ENCODE data around the gene BANP.
"Not testable (repeated sequence)": the region's sequence is repeated elsewhere in the genome, so short reads cannot be mapped to it uniquely, and the experiment has no call there.

Gene BANP

GRCh38 chr16:87950765-87951551, at the start of gene BANP:
BANP (plus strand) TSS chr16:87951434; CDS start chr16:87975116, 23,682 bp downstream.
- Mint-ChIP-seq H3K27ac (peak within 1 kb of the TSS; percentile 98), H3K4me1 (ENCODE audit: low read depth) (peaks cover 47% of the 10 kb centered on the region), H3K36me3 (ENCODE audit: low read depth) (peaks cover 17% of the 10 kb centered on the region), H3K27me3 (ENCODE audit: low read depth) (no peaks in the 10 kb centered on the region), H3K4me3 (peak within 1 kb of the TSS; percentile 95), H3K9me3 (no peaks in the 10 kb centered on the region)

GRCh38 chr16:87904963-87905362, 46.3 kb upstream of the BANP start:
- H3K27ac Mint-ChIP-seq; H3K36me3 Mint-ChIP-seq (ENCODE audit: low read depth); H3K9me3 Mint-ChIP-seq; H3K4me3 Mint-ChIP-seq; H3K27me3 Mint-ChIP-seq (ENCODE audit: low read depth): not testable (repeated sequence)
- H3K4me1 Mint-ChIP-seq (ENCODE audit: low read depth), result peaks cover 19% of the 10 kb centered on the region

DNA sequence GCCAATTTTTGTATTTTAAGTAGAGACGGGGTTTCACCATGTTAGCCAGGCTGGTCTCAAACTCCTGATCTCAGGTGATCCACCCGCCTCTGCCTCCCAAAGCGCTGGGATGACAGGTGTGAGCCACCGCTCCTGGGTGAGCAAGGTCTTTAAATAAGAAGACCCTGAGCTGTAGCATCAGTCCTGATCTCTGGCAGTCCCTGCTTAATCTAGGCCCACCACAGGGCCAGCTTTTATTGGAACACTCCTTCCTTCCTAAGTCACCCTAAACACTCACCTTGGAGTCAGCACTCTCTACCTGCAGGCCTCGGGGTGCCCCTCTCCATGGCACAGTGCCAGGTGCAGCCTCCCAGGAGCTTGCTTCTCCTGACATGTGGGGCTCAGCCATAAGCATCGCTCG, 45.7 kb upstream of the BANP start:
- not testable (repeated sequence) for H3K4me3 Mint-ChIP-seq; H3K27ac Mint-ChIP-seq; H3K36me3 Mint-ChIP-seq (ENCODE audit: low read depth); H3K27me3 Mint-ChIP-seq (ENCODE audit: low read depth); H3K9me3 Mint-ChIP-seq
- peaks cover 19% of the 10 kb centered on the region for H3K4me1 Mint-ChIP-seq (ENCODE audit: low read depth)

- not testable (repeated sequence) for H3K27ac Mint-ChIP-seq; H3K36me3 Mint-ChIP-seq (ENCODE audit: low read depth); H3K9me3 Mint-ChIP-seq; H3K4me3 Mint-ChIP-seq; H3K27me3 Mint-ChIP-seq (ENCODE audit: low read depth)
- H3K4me1 Mint-ChIP-seq (ENCODE audit: low read depth), result peaks cover 13% of the 10 kb centered on the region
Measured at GRCh38 chr16:87908101-87908500, 43.1 kb upstream of the BANP start.

- peak overlapping the region; percentile 83 for H3K27ac Mint-ChIP-seq
- H3K4me1 Mint-ChIP-seq (ENCODE audit: low read depth); H3K9me3 Mint-ChIP-seq; H3K27me3 Mint-ChIP-seq (ENCODE audit: low read depth); H3K36me3 Mint-ChIP-seq (ENCODE audit: low read depth); H3K4me3 Mint-ChIP-seq: not testable (repeated sequence)
Measured at GRCh38 chr16:87909203-87909935, 41.9 kb upstream of the BANP start.

- H3K27ac Mint-ChIP-seq; H3K27me3 Mint-ChIP-seq (ENCODE audit: low read depth); H3K4me1 Mint-ChIP-seq (ENCODE audit: low read depth); H3K36me3 Mint-ChIP-seq (ENCODE audit: low read depth); H3K9me3 Mint-ChIP-seq; H3K4me3 Mint-ChIP-seq: not testable (repeated sequence)
Measured at GRCh38 chr16:87911106-87911763, 40.0 kb upstream of the BANP start.

GRCh38 chr16:87912691-87913090, 38.5 kb upstream of the BANP start:
- not testable (repeated sequence) for H3K27me3 Mint-ChIP-seq (ENCODE audit: low read depth); H3K36me3 Mint-ChIP-seq (ENCODE audit: low read depth); H3K4me1 Mint-ChIP-seq (ENCODE audit: low read depth); H3K4me3 Mint-ChIP-seq; H3K9me3 Mint-ChIP-seq
- H3K27ac Mint-ChIP-seq, result peak overlapping the region; percentile 31

DNA sequence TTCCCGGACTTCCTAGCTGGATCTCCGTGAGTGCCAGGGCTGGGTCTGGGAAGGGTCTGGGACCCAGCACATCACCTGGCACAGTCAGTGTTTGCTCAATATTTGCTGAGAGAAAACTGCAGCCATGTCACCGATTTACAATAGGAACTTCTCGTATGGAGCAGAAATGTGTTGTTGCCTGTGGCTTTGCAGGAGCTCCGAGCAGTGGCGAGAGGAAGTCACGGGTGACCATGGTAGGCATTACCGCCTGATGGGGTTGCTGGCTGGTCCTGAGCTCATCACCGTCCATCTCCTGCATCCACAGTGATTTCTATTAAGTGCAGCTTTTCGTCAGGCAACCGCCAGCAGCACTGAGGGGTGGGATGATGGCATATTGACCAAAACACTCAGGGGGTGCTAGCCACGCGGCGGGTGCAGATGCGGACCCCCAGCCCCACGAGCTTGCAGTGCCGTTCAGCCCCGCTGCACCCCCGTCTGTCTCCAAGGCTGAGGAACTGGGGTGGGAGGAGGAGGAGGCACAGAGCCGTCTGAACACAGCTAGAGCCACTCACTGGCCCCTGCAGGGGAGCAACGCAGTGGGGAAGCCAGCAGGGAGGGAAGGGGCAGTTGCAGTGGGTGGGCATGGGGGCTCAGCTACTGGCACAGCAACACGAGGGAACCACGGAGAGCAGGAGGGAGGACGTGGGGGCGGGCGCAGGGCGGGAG, 37.1 kb upstream of the BANP start:
- H3K4me3 Mint-ChIP-seq; H3K36me3 Mint-ChIP-seq (ENCODE audit: low read depth); H3K4me1 Mint-ChIP-seq (ENCODE audit: low read depth); H3K27ac Mint-ChIP-seq; H3K9me3 Mint-ChIP-seq: not testable (repeated sequence)
- H3K27me3 Mint-ChIP-seq (ENCODE audit: low read depth), result peaks cover 10% of the 10 kb centered on the region

- Mint-ChIP-seq H3K27me3 (ENCODE audit: low read depth) (peaks cover 10% of the 10 kb centered on the region), H3K27ac (no peak overlapping the region), H3K36me3 (ENCODE audit: low read depth) (no peaks in the 10 kb centered on the region), H3K9me3 (no peaks in the 10 kb centered on the region), H3K4me1 (ENCODE audit: low read depth) (peaks cover 4% of the 10 kb centered on the region), H3K4me3 (no peak overlapping the region)
Measured at GRCh38 chr16:87914812-87915211, 36.4 kb upstream of the BANP start.

DNA sequence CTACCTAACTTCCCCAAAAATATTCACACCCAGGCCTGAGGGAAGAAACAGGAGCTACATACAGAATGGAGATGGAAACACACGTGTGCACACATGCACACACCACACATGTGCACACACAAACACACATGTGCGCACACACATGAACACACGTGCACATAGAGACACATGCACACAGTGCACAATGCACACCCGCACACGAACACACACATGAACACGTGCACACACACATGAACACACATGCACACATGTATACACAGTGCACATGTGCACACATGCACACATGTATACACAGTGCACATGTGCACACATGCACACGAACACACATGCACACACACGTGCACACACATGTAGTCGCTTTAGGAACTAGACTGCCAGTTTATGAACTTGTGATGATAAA, 33.7 kb upstream of the BANP start:
- H3K4me1 Mint-ChIP-seq (ENCODE audit: low read depth), result peaks cover 4% of the 10 kb centered on the region
- no peak overlapping the region for H3K27ac Mint-ChIP-seq
- no peaks in the 10 kb centered on the region for H3K9me3 Mint-ChIP-seq
- H3K4me3 Mint-ChIP-seq, result no peak overlapping the region
- peaks cover 7% of the 10 kb centered on the region for H3K27me3 Mint-ChIP-seq (ENCODE audit: low read depth)
- H3K36me3 Mint-ChIP-seq (ENCODE audit: low read depth), result no peaks in the 10 kb centered on the region

GRCh38 chr16:87918338-87918737, 32.9 kb upstream of the BANP start:
- peaks cover 5% of the 10 kb centered on the region for H3K27me3 Mint-ChIP-seq (ENCODE audit: low read depth)
- H3K9me3 Mint-ChIP-seq, result no peaks in the 10 kb centered on the region
- no peak overlapping the region for H3K27ac Mint-ChIP-seq
- no peaks in the 10 kb centered on the region for H3K36me3 Mint-ChIP-seq (ENCODE audit: low read depth)
- H3K4me1 Mint-ChIP-seq (ENCODE audit: low read depth), result peaks cover 4% of the 10 kb centered on the region
- no peak overlapping the region for H3K4me3 Mint-ChIP-seq

GRCh38 chr16:87918866-87919680, 32.2 kb upstream of the BANP start:
- Mint-ChIP-seq H3K27me3 (ENCODE audit: low read depth) (peaks cover 7% of the 10 kb centered on the region), H3K4me3 (no peak overlapping the region), H3K36me3 (ENCODE audit: low read depth) (no peaks in the 10 kb centered on the region), H3K9me3 (no peaks in the 10 kb centered on the region), H3K4me1 (ENCODE audit: low read depth) (peaks cover 4% of the 10 kb centered on the region), H3K27ac (no peak overlapping the region)

DNA sequence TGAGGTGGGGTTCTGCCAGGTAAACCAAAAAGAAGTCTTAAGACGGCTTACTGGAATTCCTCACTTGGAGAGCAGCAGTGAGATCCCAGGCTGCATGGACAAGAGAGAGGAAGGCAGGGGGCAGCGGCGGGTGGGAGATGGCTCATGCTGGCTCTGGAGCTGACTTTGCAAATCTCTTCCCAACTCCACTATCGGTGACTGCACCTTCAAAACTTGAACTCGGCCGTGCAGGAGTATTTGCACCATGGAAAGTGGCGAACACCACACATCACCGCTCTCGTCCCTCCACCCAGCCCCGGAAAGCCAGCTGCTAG, 31.6 kb upstream of the BANP start:
- Mint-ChIP-seq H3K4me1 (ENCODE audit: low read depth) (peaks cover 4% of the 10 kb centered on the region), H3K36me3 (ENCODE audit: low read depth) (no peaks in the 10 kb centered on the region), H3K27ac (no peak overlapping the region), H3K9me3 (no peaks in the 10 kb centered on the region), H3K4me3 (no peak overlapping the region), H3K27me3 (ENCODE audit: low read depth) (peaks cover 9% of the 10 kb centered on the region)

DNA sequence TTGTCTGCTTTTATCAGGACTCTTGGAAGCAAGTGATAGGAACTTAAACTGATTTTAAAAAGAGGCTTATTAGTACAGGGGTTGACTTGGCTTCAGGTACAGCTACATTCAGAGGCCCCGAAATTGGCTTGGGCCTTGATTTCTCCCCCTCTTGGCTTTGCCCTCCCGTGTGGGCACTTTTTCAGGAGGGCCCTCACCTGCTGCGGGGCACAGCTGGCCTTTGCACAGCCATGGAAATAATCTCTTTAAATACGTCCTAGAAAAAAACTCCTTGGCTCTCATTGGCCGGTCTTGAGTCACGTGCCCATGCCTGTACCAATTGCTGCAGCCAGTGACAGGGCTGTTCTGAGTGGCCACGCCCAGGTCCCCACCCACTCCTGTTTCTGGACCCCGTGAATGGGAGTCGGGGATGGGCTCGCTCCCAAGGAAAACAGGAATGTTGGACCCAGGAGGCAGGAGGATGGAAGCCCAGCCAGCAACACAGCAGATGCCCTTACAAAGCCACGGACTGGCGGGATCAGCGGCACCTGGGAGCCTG, 29.9 kb upstream of the BANP start:
- H3K9me3 Mint-ChIP-seq, result no peaks in the 10 kb centered on the region
- no peaks in the 10 kb centered on the region for H3K36me3 Mint-ChIP-seq (ENCODE audit: low read depth)
- H3K27ac Mint-ChIP-seq, result no peak overlapping the region
- no peak overlapping the region for H3K4me3 Mint-ChIP-seq
- H3K4me1 Mint-ChIP-seq (ENCODE audit: low read depth), result peaks cover 5% of the 10 kb centered on the region
- peaks cover 16% of the 10 kb centered on the region for H3K27me3 Mint-ChIP-seq (ENCODE audit: low read depth)

Data from T-helper 1 cell treated with Interleukin-12 subunit alpha and Interleukin-12 subunit beta and Interleukin-4 antibody, amounts not matched to agents 30 μg/mL and 1 μg/mL, for 36 hours (primary cell).